ENCODE data around the gene HSF4. TPM values are rescaled to one million over a fixed set of nuclear protein-coding genes. Genes with fewer than 3 reads are reported as not detected.
A peak's percentile ranks its signal among the peaks of the same experiment; 100 is the strongest.

HSF4 gene
- total RNA-seq, 1 experiment from 2014 or later = 2.2 TPM

DNA sequence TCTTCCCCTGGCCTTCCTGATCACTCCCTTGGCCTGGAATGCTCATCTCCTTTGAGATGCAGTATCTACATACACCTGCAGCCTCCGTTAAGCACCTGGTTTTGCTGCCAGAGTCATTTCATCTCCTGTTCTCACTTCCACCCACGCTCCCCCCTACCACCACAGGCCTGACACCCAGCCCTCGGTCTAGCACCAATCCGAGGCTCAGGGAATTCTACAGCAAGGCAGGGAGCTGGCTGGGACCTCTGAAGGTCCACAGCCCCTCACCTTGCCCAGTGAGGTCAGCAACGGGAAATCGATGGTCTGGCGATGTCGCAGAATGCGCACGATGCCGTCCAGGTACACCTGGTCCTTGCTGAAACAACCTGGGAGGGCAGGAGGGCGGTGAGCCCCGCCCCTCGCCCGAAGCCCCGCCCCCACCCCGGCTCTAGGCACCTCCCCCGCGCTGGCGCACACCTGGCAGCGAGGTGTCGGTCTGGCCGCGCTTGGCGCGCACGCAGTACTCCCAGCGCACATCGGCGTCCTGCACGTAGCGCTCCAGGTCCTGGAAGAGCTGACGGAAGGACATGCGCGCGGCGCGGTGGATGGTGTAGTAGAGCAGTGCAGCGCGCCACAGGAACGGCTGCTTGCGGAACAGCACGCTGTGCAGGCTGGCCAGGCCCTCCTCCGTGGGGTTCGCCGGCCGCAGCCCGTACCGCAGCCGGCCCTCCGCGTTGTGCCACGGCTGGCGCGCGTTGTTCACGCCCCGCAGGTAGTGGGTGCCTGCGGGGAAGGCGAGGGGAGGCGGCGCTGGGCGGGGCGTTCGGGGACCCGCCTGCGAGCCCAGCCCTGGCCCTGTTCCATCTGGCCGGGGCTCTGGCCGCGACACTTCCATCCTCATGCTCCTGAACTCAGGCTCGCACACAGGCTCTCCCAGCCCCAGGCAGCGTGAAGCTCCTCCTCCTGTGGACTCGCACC is 13.5 kb downstream of the HSF4 start (continued):
- TF ChIP-seq, protein P1, sequence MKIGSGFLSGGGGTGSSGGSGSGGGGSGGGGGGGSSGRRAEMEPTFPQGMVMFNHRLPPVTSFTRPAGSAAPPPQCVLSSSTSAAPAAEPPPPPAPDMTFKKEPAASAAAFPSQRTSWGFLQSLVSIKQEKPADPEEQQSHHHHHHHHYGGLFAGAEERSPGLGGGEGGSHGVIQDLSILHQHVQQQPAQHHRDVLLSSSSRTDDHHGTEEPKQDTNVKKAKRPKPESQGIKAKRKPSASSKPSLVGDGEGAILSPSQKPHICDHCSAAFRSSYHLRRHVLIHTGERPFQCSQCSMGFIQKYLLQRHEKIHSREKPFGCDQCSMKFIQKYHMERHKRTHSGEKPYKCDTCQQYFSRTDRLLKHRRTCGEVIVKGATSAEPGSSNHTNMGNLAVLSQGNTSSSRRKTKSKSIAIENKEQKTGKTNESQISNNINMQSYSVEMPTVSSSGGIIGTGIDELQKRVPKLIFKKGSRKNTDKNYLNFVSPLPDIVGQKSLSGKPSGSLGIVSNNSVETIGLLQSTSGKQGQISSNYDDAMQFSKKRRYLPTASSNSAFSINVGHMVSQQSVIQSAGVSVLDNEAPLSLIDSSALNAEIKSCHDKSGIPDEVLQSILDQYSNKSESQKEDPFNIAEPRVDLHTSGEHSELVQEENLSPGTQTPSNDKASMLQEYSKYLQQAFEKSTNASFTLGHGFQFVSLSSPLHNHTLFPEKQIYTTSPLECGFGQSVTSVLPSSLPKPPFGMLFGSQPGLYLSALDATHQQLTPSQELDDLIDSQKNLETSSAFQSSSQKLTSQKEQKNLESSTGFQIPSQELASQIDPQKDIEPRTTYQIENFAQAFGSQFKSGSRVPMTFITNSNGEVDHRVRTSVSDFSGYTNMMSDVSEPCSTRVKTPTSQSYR (CRISPR knock-in tag; IDR thresholded peaks at IDR 0.05) = peak; percentile 20; the same call in 1 of the 2 replicates
- TF ChIP-seq, protein P2, sequence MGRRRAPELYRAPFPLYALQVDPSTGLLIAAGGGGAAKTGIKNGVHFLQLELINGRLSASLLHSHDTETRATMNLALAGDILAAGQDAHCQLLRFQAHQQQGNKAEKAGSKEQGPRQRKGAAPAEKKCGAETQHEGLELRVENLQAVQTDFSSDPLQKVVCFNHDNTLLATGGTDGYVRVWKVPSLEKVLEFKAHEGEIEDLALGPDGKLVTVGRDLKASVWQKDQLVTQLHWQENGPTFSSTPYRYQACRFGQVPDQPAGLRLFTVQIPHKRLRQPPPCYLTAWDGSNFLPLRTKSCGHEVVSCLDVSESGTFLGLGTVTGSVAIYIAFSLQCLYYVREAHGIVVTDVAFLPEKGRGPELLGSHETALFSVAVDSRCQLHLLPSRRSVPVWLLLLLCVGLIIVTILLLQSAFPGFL (CRISPR knock-in tag; IDR thresholded peaks at IDR 0.05; ENCODE audit: borderline replicate concordance) = no peak
- TF ChIP-seq TEAD4 (CRISPR knock-in tag; IDR thresholded peaks at IDR 0.05) = no peak
- no peak for TF ChIP-seq GRHL2 (CRISPR knock-in tag; IDR thresholded peaks at IDR 0.05; ENCODE audit: insufficient replicate concordance, severe bottlenecking)
- TF ChIP-seq, protein P3, sequence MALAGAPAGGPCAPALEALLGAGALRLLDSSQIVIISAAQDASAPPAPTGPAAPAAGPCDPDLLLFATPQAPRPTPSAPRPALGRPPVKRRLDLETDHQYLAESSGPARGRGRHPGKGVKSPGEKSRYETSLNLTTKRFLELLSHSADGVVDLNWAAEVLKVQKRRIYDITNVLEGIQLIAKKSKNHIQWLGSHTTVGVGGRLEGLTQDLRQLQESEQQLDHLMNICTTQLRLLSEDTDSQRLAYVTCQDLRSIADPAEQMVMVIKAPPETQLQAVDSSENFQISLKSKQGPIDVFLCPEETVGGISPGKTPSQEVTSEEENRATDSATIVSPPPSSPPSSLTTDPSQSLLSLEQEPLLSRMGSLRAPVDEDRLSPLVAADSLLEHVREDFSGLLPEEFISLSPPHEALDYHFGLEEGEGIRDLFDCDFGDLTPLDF (CRISPR knock-in tag; IDR thresholded peaks at IDR 0.05) = no peak
- TF ChIP-seq, protein P4, sequence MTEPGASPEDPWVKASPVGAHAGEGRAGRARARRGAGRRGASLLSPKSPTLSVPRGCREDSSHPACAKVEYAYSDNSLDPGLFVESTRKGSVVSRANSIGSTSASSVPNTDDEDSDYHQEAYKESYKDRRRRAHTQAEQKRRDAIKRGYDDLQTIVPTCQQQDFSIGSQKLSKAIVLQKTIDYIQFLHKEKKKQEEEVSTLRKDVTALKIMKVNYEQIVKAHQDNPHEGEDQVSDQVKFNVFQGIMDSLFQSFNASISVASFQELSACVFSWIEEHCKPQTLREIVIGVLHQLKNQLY (CRISPR knock-in tag; IDR thresholded peaks at IDR 0.05) = no peak
- no peak for TF ChIP-seq ZNF317 (CRISPR knock-in tag; IDR thresholded peaks at IDR 0.05; ENCODE audit: borderline replicate concordance, low read depth)
- TF ChIP-seq ZNF423 (CRISPR knock-in tag; IDR thresholded peaks at IDR 0.05) = no peak
- TF ChIP-seq, protein P5, sequence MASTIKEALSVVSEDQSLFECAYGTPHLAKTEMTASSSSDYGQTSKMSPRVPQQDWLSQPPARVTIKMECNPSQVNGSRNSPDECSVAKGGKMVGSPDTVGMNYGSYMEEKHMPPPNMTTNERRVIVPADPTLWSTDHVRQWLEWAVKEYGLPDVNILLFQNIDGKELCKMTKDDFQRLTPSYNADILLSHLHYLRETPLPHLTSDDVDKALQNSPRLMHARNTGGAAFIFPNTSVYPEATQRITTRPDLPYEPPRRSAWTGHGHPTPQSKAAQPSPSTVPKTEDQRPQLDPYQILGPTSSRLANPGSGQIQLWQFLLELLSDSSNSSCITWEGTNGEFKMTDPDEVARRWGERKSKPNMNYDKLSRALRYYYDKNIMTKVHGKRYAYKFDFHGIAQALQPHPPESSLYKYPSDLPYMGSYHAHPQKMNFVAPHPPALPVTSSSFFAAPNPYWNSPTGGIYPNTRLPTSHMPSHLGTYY (CRISPR knock-in tag; IDR thresholded peaks at IDR 0.05) = no peak
- TF ChIP-seq, protein P6, sequence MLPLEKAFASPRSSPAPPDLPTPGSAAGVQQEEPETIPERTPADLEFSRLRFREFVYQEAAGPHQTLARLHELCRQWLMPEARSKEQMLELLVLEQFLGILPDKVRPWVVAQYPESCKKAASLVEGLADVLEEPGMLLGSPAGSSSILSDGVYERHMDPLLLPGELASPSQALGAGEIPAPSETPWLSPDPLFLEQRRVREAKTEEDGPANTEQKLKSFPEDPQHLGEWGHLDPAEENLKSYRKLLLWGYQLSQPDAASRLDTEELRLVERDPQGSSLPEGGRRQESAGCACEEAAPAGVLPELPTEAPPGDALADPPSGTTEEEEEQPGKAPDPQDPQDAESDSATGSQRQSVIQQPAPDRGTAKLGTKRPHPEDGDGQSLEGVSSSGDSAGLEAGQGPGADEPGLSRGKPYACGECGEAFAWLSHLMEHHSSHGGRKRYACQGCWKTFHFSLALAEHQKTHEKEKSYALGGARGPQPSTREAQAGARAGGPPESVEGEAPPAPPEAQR (CRISPR knock-in tag; IDR thresholded peaks at IDR 0.05) = no peak
- TF ChIP-seq, protein P7, sequence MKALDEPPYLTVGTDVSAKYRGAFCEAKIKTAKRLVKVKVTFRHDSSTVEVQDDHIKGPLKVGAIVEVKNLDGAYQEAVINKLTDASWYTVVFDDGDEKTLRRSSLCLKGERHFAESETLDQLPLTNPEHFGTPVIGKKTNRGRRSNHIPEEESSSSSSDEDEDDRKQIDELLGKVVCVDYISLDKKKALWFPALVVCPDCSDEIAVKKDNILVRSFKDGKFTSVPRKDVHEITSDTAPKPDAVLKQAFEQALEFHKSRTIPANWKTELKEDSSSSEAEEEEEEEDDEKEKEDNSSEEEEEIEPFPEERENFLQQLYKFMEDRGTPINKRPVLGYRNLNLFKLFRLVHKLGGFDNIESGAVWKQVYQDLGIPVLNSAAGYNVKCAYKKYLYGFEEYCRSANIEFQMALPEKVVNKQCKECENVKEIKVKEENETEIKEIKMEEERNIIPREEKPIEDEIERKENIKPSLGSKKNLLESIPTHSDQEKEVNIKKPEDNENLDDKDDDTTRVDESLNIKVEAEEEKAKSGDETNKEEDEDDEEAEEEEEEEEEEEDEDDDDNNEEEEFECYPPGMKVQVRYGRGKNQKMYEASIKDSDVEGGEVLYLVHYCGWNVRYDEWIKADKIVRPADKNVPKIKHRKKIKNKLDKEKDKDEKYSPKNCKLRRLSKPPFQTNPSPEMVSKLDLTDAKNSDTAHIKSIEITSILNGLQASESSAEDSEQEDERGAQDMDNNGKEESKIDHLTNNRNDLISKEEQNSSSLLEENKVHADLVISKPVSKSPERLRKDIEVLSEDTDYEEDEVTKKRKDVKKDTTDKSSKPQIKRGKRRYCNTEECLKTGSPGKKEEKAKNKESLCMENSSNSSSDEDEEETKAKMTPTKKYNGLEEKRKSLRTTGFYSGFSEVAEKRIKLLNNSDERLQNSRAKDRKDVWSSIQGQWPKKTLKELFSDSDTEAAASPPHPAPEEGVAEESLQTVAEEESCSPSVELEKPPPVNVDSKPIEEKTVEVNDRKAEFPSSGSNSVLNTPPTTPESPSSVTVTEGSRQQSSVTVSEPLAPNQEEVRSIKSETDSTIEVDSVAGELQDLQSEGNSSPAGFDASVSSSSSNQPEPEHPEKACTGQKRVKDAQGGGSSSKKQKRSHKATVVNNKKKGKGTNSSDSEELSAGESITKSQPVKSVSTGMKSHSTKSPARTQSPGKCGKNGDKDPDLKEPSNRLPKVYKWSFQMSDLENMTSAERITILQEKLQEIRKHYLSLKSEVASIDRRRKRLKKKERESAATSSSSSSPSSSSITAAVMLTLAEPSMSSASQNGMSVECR (CRISPR knock-in tag; IDR thresholded peaks at IDR 0.05; ENCODE audit: borderline replicate concordance) = peak; percentile 73; the same call in 1 of the 2 replicates
- TF ChIP-seq FOXJ3 (CRISPR knock-in tag; IDR thresholded peaks at IDR 0.05; ENCODE audit: borderline replicate concordance) = no peak
- no peak for TF ChIP-seq GABPB1 (CRISPR knock-in tag; IDR thresholded peaks at IDR 0.05)
- TF ChIP-seq, protein P8, sequence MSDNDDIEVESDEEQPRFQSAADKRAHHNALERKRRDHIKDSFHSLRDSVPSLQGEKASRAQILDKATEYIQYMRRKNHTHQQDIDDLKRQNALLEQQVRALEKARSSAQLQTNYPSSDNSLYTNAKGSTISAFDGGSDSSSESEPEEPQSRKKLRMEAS (CRISPR knock-in tag; IDR thresholded peaks at IDR 0.05) = peak; percentile 87
- TF ChIP-seq, protein P9, sequence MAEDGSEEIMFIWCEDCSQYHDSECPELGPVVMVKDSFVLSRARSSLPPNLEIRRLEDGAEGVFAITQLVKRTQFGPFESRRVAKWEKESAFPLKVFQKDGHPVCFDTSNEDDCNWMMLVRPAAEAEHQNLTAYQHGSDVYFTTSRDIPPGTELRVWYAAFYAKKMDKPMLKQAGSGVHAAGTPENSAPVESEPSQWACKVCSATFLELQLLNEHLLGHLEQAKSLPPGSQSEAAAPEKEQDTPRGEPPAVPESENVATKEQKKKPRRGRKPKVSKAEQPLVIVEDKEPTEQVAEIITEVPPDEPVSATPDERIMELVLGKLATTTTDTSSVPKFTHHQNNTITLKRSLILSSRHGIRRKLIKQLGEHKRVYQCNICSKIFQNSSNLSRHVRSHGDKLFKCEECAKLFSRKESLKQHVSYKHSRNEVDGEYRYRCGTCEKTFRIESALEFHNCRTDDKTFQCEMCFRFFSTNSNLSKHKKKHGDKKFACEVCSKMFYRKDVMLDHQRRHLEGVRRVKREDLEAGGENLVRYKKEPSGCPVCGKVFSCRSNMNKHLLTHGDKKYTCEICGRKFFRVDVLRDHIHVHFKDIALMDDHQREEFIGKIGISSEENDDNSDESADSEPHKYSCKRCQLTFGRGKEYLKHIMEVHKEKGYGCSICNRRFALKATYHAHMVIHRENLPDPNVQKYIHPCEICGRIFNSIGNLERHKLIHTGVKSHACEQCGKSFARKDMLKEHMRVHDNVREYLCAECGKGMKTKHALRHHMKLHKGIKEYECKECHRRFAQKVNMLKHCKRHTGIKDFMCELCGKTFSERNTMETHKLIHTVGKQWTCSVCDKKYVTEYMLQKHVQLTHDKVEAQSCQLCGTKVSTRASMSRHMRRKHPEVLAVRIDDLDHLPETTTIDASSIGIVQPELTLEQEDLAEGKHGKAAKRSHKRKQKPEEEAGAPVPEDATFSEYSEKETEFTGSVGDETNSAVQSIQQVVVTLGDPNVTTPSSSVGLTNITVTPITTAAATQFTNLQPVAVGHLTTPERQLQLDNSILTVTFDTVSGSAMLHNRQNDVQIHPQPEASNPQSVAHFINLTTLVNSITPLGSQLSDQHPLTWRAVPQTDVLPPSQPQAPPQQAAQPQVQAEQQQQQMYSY (CRISPR knock-in tag; IDR thresholded peaks at IDR 0.05) = no peak
- no peak for TF ChIP-seq CBFB (CRISPR knock-in tag; IDR thresholded peaks at IDR 0.05; ENCODE audit: low read depth)
- TF ChIP-seq, protein P10, sequence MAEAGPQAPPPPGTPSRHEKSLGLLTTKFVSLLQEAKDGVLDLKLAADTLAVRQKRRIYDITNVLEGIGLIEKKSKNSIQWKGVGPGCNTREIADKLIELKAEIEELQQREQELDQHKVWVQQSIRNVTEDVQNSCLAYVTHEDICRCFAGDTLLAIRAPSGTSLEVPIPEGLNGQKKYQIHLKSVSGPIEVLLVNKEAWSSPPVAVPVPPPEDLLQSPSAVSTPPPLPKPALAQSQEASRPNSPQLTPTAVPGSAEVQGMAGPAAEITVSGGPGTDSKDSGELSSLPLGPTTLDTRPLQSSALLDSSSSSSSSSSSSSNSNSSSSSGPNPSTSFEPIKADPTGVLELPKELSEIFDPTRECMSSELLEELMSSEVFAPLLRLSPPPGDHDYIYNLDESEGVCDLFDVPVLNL (CRISPR knock-in tag; IDR thresholded peaks at IDR 0.05; ENCODE audit: borderline replicate concordance, low read depth) = peak; percentile 57; the same call in 1 of the 2 replicates
